ENCODE data around the gene ANK3.

The ANK3 gene

DNA sequence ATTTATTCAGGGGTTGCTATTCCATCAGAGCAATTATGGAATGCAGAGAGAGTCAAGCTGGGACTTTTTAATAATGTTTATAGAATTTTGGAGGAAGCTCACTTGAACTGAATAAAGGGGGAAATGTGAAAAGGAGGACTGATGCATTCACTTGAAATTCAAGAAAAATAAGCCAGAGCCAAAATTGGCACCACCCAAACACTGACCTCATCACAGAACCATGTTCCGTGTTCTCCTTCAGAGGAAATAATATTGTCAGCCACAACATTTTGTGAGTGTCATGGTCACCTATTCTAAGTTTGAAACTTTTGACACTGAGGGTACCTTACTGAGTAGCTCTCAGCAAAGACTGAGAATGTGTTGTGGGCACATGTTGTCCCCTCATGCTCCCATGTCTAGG lies 207.0 kb downstream of the ANK3 start:
- intact Hi-C loops (cut with DNase I; ENCODE audit: low total_unique reads): no loop called here
- no peak for TF ChIP-seq CTCF (IDR thresholded peaks at IDR 0.05)
- peaks cover 0 to 54% (median 4%) of the 10 kb centered on the region in 4 donors for H3K4me1 ChIP-seq
- H3K27ac ChIP-seq: peak overlapping the region; percentile 61 to 67
- H3K27me3 ChIP-seq: no peaks in the 10 kb centered on the region
- H3K9me3 ChIP-seq: no peaks in the 10 kb centered on the region
- H3K36me3 ChIP-seq: no peaks in the 10 kb centered on the region
- no peak for DNase-seq
- no peak overlapping the region for H3K4me3 ChIP-seq

DNA sequence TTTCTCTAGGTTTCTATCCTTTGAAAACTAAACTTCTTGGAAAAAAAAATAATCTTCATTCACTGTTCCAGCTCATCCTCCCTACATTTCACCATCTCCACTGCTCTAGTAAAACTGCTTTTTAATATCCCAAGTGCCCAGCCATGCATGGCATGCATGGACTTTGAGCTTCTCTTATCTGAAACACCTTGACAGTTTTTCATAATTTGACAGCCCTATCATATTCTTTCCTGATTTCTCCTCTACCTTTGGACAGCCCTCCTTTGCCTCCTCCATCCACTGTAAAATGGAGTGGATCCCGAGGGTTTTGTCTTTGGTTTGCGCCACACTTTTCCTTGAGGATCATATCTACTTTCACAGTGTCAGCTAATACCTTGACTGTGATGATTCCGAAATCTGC lies 212.8 kb downstream of the ANK3 start:
- H3K27me3 ChIP-seq: no peaks in the 10 kb centered on the region
- no peak overlapping the region for H3K27ac ChIP-seq
- no peak overlapping the region for H3K4me3 ChIP-seq
- intact Hi-C loops (cut with DNase I; ENCODE audit: low total_unique reads): no loop called here
- no peak for DNase-seq
- no peaks in the 10 kb centered on the region for H3K9me3 ChIP-seq
- H3K4me1 ChIP-seq: peaks cover 0 to 1% (median 0%) of the 10 kb centered on the region in 4 donors
- no peaks in the 10 kb centered on the region for H3K36me3 ChIP-seq
- TF ChIP-seq CTCF (IDR thresholded peaks at IDR 0.05): no peak

DNA sequence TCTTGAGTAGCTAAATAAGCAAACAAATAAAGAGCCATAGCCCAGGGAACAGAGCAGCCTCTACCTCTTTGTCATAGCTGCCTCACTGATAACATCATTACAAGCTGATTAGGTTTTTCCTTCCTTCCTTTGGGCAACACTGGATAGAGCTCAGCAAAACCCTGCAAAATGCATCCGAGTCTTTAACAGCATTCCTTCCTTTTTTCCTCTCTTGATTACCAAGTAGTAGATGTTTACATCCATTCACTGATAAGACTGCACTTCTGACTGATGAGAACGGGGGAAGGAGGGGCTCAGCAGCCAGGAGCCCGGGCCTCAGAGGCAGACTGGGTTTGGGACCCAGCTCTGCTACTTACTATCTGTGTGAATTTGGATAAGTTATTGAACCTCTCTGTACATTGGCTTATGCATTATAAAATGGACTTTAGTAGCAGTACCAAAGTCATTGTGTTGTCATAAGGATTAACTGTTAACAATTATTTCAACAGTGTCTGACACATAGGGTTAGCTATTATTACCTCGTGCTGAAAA lies 214.2 kb downstream of the ANK3 start:
- Histone ChIP-seq H3K27me3 (no peaks in the 10 kb centered on the region), H3K4me1 (no peaks in the 10 kb centered on the region), H3K4me3 (no peak overlapping the region), H3K36me3 (no peaks in the 10 kb centered on the region), H3K27ac (no peak overlapping the region), H3K9me3 (no peaks in the 10 kb centered on the region)
- no peak for DNase-seq
- intact Hi-C loops (cut with DNase I; ENCODE audit: low total_unique reads): no loop called here
- no peak for TF ChIP-seq CTCF (IDR thresholded peaks at IDR 0.05)

DNA sequence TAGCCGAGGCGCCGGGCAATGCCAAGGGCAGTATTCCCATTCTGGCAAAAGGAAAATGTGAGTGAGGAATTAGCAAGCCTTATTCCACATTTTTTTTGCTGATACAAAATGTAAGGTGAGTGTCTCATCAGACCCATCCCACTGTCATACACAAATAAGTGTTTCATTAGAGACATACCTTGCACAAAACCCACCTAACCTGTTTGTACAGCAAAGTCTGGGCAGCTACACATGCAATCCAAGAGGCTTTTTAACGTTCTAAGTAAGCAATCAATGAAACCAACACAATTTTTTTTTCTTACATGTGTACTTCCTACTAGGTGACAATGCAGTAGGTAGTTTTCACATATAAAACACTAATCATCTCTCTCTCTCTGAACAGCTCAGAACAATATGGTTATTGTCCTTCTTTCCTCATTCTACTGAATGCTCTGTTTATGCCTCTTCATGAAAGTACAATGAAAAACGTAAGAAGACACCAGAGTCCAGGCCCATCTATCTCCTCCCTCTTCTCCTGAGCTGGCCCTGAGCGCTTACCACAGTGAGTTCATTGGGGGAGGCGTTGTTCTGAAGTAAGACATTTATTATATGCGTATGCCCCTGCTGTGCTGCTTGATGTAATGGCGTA lies 217.2 kb downstream of the ANK3 start:
- H3K27me3 ChIP-seq: no peaks in the 10 kb centered on the region
- no peak overlapping the region for H3K27ac ChIP-seq
- H3K4me1 ChIP-seq: no peaks in the 10 kb centered on the region
- no peak overlapping the region for H3K4me3 ChIP-seq
- intact Hi-C loops (cut with DNase I; ENCODE audit: low total_unique reads): no loop called here
- H3K9me3 ChIP-seq: no peaks in the 10 kb centered on the region
- no peak for DNase-seq
- no peak for TF ChIP-seq CTCF (IDR thresholded peaks at IDR 0.05)
- H3K36me3 ChIP-seq: no peaks in the 10 kb centered on the region

DNA sequence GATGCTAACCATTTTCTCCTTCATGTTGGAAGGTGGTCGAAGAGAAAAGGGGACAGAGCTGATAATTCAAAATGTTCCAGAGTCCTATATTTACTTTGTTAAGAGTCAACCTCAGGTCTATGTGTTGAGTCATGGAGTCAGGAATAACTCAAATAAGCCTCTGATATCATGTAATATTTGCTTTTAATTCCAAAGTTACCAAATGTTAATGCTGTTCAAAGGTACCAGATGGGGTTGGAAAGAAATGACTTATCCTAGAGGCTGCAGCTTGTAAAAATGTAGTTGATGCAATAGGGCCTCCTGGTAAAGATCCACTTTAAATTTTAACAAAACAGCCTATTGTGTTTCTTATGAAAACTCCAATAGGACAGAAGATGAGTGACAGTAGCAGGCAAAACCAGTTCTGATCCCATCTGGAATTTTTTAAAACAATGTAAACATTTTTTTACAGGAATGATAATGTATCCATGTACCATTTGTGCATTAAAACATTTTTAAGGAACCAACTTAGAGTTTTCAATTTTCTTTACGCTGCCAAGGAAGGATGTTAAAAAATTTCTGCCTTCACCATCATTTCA lies 218.2 kb downstream of the ANK3 start:
- no peaks in the 10 kb centered on the region for H3K36me3 ChIP-seq

More for the DNA sequence above, 218.2 kb downstream of the ANK3 start:
- no peak for DNase-seq
- H3K9me3 ChIP-seq: no peaks in the 10 kb centered on the region
- no peak overlapping the region for H3K27ac ChIP-seq
- intact Hi-C loops (cut with DNase I; ENCODE audit: low total_unique reads): no loop called here
- H3K4me1 ChIP-seq: no peaks in the 10 kb centered on the region
- no peak for TF ChIP-seq CTCF (IDR thresholded peaks at IDR 0.05)
- H3K27me3 ChIP-seq: no peaks in the 10 kb centered on the region
- no peak overlapping the region for H3K4me3 ChIP-seq
